GM04504 (cell line): ENCODE results near the gene NPHS2.
"Not testable (repeated sequence)": the region's sequence is repeated elsewhere in the genome, so short reads cannot be mapped to it uniquely, and the experiment has no call there.

Experiments
- DNase-seq: peaks from one replicate; pipeline ENCODE4 v3.0.0-alpha.2; 2012; ENCODE audit warnings: low read depth

Gene NPHS2

DNA sequence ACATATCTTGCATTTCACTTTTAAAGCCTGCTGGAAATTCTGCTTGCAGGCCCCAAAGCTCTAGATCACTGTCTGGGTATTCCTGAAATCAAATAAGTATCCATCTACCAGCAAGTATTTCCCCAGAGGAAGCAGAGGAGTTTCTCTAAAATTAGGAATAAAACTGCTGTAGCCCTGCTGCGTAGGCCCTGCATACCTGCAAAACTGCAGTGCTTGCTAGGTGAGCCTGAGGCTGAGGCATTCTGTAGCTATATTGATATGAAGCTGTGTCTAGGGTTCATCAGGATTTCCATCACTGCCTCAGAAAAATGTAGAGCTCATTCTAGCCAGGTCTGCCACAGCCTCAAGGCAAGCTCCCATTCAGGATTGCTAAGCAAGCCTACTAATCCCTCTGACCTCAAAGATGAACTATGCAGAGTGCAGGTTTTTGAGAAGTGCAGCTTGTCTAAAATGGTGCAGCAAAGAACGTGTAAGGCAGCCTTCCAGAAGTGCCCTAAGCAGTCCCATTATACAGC is 28.7 kb downstream of the NPHS2 start:
- no peak for DNase-seq

DNA sequence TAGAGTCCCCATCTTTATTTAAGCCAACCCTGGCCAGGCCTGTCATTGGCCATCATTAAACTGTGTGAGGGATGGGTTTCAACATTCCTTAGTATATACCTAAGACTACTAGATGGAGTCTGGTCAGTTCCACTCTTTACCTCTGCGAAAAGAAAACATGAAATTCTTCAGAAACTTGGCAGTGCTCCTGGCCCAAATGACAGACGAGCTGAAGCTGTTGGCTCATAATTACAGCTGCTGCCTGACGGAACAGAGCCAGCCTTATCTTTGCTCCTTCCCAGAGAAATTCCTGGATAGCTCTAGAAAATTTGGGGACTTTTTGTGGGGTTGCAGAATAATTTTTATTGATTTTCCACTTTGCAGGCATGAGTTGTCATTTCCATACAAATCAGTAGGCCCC is 30.4 kb downstream of the NPHS2 start:
- no peak for DNase-seq

DNA sequence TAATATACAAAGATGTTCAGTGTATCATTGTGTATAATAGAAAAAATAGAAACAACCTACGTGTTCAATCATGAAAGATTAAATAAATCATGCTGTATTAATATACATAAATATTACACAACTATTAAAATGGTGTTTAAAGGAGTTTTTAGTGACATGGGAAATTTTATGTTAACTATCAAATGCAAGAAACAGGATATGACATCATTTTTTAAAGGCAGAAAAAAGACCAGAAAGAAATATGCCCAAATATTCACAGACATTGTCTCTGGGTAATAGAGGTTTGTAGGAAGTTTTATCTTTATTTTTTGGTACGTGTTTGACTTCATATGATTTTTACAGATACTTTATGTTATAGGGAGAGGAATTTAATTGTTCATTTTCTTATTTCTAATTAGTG is 34.0 kb downstream of the NPHS2 start:
- no peak for DNase-seq

DNA sequence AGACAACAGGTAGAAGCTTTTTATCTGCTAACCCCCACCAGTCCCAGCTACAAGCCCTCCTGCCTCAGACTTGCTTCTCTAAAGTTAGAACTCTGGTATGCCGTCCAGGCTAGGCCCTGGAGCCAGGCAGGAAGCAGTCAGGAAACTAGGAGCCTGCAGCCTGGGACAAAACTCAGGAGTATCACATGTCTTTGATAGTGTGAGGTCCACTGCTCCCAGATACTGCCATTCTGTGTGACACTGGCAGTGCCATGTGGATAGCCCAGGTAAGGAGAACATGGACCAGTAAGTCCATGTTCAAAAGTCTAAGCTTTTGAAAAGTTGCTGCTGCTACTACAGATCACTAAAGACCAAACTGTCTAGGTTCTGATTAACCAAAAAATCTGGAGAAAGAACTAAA is 45.4 kb downstream of the NPHS2 start:
- DNase-seq, result no peak

DNA sequence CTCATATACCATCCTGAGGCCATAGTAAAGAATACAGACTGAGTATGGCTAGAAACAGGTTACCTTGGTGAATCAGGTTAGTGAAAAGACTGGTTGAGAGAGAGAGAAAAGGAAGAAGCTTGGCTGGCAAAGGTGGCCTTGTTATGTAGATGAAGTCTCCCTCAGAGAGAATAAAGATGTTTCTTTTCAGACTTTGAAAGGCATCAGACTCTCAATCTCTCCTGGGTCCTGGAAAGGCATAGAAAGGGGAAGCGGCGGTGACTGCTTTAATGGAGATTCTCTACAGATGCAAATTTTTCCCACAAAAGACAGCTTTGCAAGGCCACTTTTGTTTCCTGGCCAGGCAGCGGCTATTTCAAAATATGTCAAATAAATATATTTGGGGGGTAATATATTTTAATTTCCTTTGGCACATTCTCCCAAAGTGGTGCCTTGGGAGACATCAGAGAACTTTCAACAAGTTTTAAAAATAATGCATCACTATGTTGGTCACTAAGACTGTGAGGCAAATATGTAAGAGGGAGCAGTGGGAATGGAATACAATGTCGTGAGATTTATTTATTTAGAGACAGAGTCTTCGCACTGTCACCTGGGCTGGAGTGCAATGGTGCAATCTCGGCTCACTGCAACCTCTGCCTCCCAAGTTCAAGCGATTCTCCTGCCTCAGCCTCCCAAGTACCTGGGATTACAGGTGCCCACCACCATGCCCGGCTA is 46.1 kb downstream of the NPHS2 start:
- DNase-seq, result no peak

DNA sequence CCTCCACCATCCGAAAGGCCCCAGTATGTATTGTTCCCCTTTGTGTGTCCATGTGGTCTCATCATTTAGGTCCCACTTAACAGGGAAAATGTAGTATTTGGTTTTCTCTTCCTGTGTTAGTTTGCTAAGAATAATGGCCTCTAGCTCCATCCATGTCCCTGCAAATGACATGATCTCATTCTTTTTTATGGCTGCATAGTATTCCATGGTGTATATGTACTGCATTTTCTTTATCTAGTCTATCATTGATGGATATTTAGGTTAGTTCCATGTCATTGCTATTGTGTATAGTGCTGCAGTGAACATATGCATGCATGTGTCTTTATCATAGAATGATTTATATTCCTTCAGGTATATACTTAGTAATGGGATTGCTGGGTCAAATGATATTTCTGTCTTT is 57.2 kb downstream of the NPHS2 start:
- DNase-seq, result not testable (repeated sequence)

DNA sequence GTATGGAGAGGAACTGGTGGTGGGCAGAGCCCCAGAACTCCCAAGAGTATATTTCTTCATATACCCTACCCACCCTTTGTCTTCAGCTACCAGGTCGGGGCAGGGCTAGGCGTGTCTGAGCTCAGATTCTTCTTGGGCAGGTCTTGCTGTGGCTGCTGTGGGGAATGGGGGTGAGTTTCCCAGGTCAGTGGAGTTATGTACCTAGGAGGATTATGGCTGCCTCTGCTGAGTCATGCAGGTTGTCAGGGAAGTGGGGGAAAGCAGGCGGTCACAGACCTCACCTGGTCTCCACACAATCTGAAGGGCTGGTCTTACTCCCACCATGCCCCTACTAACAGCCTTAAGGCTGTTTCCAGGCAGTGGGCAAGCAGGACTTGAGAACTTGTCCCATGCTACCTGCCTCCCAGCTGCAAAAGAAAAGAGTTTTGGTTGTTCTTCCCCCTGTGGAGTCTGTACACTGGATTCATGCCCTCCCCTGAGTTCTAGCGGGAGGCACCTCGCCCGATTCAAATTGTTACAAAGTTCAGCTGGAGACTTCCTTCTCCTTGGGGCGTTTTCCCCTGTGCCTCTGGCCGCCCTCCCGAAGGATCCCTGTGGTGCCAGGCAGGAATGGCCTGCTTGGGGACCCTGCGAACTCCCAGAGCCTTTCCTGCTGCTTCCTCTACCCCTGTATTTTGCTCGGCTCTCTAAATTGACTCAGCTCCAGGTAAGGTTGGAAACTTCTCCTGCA is 58.6 kb downstream of the NPHS2 start:
- DNase-seq, result no peak

DNA sequence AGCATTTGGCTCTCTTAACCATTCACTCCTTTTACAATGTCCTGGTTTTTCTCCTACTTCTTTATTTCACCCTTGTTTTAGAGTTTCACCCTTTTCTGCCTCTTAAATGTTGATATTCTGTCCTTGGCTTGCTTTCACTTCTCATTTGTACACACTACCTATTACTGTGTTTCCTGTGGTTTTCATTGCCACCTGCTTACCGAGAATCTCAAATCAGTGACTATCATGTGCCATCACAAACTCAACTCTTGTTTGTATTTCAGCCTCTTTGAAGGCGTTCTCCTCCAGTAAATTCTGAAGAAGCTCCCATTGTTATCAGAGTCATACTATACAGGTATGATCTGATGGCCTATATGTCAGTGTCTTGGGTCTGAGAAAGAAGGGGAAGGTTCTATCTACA is 65.7 kb downstream of the NPHS2 start:
- no peak for DNase-seq

DNA sequence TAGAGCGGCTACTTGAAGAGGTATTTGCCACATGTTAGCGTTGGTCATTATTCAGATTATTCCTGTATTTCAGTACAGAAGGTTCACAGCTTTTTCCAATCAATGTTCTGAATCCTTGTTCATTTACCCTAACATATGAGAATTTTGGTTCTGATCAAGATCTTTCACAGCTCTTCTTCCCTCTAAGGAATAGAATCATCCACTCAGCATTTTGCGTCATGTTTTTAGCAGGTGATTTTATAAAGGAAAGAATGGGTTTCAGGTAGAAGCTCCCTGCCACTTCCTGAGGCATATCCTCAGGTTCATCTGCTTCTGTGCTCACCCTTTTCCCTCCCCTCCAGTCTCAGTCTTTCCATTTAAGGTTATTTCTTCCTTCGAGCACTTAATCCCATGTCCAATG is 66.4 kb downstream of the NPHS2 start:
- DNase-seq, result no peak

DNA sequence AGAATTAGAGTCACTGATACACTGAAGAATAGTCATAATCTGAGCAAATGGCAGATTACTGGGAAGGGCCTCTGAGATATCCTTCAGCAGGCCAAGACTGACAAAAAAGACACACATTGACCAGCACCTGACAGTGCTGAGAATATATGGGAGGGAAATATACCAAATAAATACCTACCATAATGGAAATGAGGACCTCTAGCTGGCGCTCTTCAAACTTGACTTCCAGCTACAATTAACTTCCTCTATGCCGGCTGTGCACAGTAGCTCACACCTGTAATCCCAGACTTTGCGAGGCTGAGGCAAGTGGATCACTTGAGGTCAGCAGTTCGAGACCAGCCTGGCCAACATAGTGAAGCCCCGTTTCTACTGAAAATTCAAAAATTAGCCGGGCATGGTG is 69.5 kb downstream of the NPHS2 start:
- DNase-seq, result no peak
